Stimulated activated CD8-positive, alpha-beta memory T cell treated with anti-CD3 and anti-CD28 coated beads, Interleukin-15, amount 100 ng/mL, for 1 hour (primary cell): ENCODE results near the gene POLR1G.
A peak's percentile ranks its signal among the peaks of the same experiment; 100 is the strongest.
"Not testable (repeated sequence)": the region's sequence is repeated elsewhere in the genome, so short reads cannot be mapped to it uniquely, and the experiment has no call there.

ENCODE experiments used
- DNase-seq: peaks from one replicate; pipeline ENCODE4 v3.0.0-alpha.2; 2020; ENCODE audit warnings: low read depth

The POLR1G gene

GRCh38 chr19:45400192-45400591, 6.3 kb upstream of the POLR1G start:
- DNase-seq = no peak

- no peak for DNase-seq
Measured at GRCh38 chr19:45401815-45402214, 4.6 kb upstream of the POLR1G start.

DNA sequence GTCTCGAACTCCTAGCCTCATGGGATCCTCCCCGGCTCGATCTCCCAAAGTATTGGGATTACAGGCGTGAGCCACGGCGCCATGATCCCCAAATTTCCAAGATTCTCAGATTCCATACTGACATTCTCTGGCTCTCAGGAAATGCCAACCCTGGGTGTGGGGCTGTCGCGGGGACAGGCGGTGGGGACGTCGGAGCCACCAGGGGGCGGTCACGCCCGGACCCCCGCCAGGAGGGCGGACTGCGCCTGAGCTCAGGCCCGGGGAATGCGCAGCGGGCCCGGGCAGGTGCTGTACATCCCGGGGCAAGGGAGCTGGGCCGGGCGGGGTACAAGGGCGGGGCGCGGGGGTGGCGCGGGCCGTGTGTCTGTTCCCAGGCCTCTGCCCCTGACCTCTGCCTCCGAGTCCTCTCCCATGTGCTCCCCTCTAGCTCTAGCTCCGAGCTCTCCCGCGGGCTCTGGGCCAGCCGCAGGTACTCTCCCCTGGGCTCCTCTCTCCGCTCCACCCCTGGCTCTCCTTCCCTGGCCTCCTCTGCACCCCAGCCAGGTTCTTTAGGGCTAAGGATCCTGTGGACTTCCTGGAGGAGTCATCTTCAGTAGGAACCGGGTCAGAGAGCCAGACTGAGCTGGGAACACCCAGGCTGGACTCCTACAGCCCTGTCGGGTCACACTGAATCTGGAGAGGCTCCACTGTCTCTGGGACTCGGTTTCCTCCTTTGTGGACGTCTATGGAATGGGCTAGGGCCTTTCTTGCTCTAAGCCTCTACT, 4.0 kb upstream of the POLR1G start:
- DNase-seq = no peak

DNA sequence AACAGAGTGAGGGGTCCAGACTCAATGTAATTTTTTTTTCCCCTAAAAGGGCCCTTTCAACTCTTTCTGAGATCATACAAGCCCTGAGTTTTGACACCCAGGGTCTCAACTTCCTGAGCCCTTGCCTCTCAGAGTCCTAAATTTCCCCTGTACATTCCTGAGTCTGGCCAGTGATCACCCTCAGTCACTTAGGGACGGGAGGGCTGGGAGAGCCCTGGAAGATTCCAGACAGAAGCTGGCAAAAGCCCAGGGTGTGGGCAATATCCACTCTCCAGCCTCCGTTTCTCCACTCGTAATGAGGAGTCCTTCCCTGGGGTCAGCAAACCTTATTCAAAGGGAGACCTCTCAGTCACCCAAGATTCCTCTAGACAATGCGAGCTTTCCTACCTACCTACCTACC, 3.2 kb upstream of the POLR1G start:
- DNase-seq = no peak

DNA sequence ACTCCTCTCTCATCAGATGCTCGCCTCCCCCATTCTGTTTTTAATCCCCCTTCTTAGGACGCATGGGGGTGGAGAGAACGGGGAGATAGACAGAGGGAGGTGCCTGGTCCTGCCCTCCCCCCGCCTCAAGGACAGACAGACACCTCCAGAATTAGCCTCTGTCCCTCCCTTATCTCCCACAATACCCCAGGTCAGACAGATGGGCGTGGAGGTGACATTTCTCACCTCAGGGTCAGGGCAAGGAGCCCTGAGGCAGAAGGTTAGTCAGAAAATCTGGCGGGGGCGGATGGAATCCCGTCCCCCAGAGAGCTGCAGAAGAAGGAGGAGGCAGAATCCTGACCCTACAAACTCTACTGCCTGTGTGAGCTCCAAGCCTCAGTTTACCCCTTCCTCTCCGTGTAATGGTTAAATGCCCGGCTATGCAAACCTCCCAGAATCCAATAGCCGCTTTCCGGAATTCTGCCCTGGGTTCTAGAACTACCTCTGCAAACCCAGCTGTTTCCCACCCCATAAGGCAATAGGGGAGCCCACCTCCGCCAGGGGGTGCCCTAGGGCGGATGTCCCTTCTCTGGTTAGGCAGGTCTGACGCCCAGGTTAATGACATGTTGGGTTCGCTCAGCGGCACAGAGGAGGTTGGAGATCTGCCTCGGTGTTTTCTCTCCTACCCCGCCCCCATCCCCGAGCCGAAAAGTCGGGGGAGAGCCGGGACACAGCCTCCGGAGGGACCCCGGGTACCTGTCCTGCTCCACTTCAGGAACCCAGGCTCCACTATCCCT, 2.5 kb upstream of the POLR1G start:
- DNase-seq = no peak

- DNase-seq = no peak
Measured at GRCh38 chr19:45404557-45405434, 1.6 kb upstream of the POLR1G start, which contains the start of gene PPP1R13L. PPP1R13L (minus strand) TSS chr19:45405069; CDS start chr19:45398318, 6,751 bp downstream.

GRCh38 chr19:45405435-45406225, 814 bp upstream of the POLR1G start:
- peak; percentile 70 for DNase-seq

DNA sequence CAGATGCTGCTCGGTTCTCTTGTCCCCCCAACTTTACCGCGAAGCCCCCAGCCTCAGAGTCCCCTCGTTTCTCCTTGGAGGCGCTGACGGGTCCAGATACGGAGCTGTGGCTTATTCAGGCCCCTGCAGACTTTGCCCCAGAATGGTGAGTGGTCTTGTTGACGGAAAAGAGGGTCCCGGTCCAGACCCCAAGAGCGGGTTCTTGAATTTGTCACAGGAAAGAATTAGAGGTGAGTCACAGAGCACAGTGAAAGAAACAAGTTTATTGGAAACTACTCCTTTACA, 589 bp downstream of the POLR1G start:
- DNase-seq = no peak

- not testable (repeated sequence) for DNase-seq
Measured at GRCh38 chr19:45407585-45407984, 1.1 kb downstream of the POLR1G start.

GRCh38 chr19:45408121-45408520, 1.7 kb downstream of the POLR1G start:
- DNase-seq = no peak

DNA sequence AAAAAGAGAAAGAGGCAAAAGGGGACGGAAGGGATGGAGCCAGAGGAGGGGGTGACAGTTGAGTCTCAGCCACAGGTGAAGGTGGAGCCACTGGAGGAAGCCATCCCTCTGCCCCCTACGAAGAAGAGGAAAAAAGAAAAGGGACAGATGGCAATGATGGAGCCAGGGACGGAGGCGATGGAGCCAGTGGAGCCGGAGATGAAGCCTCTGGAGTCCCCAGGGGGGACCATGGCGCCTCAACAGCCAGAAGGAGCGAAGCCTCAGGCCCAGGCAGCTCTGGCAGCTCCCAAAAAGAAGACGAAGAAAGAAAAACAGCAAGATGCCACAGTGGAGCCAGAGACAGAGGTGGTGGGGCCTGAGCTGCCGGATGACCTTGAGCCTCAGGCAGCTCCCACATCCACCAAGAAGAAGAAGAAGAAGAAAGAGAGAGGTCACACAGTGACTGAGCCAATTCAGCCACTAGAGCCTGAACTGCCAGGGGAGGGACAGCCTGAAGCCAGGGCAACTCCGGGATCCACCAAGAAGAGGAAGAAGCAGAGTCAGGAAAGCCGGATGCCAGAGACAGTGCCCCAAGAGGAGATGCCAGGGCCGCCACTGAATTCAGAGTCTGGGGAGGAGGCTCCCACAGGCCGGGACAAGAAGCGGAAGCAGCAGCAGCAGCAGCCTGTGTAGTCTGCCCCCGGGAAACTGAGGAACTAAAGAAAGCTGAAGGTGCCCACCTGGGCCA, 2.5 kb downstream of the POLR1G start:
- no peak for DNase-seq

- no peak for DNase-seq
Measured at GRCh38 chr19:45409557-45409920, 3.1 kb downstream of the POLR1G start.

GRCh38 chr19:45410330-45410729, 3.9 kb downstream of the POLR1G start:
- not testable (repeated sequence) for DNase-seq

GRCh38 chr19:45413497-45413896, 7.1 kb downstream of the POLR1G start:
- no peak for DNase-seq

DNA sequence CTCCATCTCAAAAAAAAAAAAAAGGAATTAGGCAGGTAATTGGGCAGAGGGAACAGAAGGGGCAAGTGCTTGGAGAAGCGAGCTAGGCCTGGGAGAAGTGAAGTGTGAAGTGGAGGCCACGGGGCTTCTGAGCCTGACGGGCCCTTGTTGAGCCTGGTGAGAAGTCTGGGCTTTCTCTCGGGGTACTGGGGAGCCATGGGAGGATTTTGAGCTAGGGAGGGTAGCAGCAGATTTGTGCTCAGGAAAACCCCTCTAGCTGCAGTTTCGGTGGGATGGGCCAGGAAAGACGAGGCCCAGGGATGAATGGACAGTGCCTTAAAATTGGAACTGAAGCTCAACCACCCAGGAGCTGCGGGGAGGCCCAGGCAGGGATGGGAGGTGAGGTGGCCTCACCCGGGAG, 8.0 kb downstream of the POLR1G start:
- DNase-seq = no peak

DNA sequence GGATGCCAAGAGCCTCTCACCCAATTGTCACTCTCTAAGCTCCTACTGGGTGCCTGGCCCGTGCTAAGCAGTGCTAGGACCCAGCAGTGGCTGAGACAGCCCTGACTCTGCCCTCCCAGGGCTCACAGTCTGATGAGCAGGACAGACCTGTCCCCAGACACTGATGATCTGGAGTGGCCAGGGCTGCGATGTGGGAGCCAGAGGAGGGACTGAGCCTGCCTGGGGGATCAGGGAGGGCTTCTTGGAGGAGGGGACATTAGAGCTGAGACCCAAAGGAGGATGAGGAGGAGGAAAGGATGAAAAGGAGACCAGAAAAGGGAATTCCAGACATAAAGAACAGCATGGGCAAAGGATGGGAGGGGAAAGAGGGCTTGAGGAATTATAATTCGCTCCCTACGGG, 10.7 kb downstream of the POLR1G start:
- no peak for DNase-seq

GRCh38 chr19:45418802-45419201, 12.4 kb downstream of the POLR1G start:
- DNase-seq = no peak

- DNase-seq = no peak
Measured at GRCh38 chr19:45419396-45419795, 13.0 kb downstream of the POLR1G start.

DNA sequence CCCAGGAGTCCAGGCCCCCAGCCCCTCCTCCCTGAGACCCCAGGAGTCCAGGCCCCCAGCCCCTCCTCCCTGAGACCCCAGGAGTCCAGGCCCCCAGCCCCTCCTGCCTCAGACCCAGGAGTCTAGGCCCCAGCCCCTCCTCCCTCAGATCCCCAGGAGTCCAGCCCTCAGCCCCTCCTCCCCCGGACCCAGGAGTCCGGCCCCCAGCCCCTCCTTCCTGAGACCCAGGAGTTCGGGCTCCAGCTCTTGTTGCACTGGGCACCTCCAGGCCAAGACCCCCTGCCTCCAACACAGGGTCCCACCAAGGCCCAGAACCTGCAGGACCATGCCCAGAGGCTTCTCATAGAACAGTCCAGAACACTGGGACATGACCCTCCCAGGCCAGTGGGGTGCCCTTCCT, 13.5 kb downstream of the POLR1G start:
- no peak for DNase-seq

GRCh38 chr19:45420356-45420755, 13.9 kb downstream of the POLR1G start:
- DNase-seq = no peak

DNA sequence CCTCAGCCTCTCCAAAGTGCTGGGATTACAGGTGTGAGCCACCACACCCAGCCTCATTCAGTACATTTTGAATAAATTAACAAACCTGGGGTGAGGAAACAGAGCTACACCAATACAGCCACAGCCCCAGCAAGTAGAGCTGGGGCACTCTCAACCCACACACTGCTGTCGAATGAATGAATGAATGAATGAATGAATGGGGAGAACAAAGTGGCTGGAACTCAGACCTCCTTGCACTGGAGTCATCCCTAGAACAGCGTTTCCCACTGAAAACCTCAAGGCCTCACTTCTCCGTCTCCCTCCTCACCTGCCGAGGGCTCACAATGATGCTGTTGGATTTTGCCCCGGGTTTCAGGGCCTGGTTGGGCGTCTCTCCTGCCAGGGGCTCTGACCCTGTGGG, 14.4 kb downstream of the POLR1G start:
- DNase-seq = no peak
